WTC11 (cell line): ENCODE results near the gene ZNF385A. TPM values are rescaled to one million over a fixed set of nuclear protein-coding genes. Genes with fewer than 3 reads are reported as not detected.

Source experiments
- ATAC-seq: fragments of 200-7000 bp; cut with Tn5 transposase; 2 replicates; pipeline ENCODE4 v1.10.0; 2021; ENCODE audit warnings: mild to moderate bottlenecking, moderate library complexity
- CTCF ChIA-PET: fragments of 300-600 bp; sonication (Branson Sonifier 250); formaldehyde crosslinking; loops from one replicate; lab custom pipeline; 2021; ENCODE audit warnings: antibody characterized with exemption; lab: Charles Lee
- POLR2A ChIA-PET: fragments of 350-600 bp; sonication (Branson Sonifier 250); formaldehyde crosslinking; loops from one replicate; lab custom pipeline; 2021; ENCODE audit warnings: antibody characterized with exemption; lab: Charles Lee
- DNase-seq: peaks from one replicate; pipeline ENCODE4 v3.0.0; 2021; ENCODE audit warnings: low spot score
- H3K27ac Mint-ChIP-seq: 2 replicates; pipeline ENCODE4 v1.8.0; 2021; ENCODE audit warnings: mixed read lengths
- H3K27me3 Mint-ChIP-seq: 2 replicates; pipeline ENCODE4 v1.8.0; 2021; ENCODE audit warnings: low read depth, mild to moderate bottlenecking, moderate library complexity, mixed read lengths
- H3K36me3 Mint-ChIP-seq: 2 replicates; pipeline ENCODE4 v1.8.0; 2021; ENCODE audit warnings: mixed read lengths
- H3K4me1 Mint-ChIP-seq: 2 replicates; pipeline ENCODE4 v1.8.0; 2022; ENCODE audit warnings: mixed read lengths
- H3K4me3 Mint-ChIP-seq: 2 replicates; pipeline ENCODE4 v1.8.0; 2021; ENCODE audit warnings: mild to moderate bottlenecking, moderate library complexity, mixed read lengths
- H3K9me3 Mint-ChIP-seq: 2 replicates; pipeline ENCODE4 v1.8.0; 2021; ENCODE audit warnings: mixed read lengths
- AFF4 ChIP-seq: sonication (generic); formaldehyde crosslinking; IDR thresholded peaks from 2 replicates; pipeline ENCODE4 v1.8.1; 2023; ENCODE audit warnings: mild to moderate bottlenecking, missing genetic modification reagents, borderline replicate concordance
- ATF6 ChIP-seq: sonication (generic); formaldehyde crosslinking; IDR thresholded peaks from 2 replicates; pipeline ENCODE4 v1.8.1; 2023; ENCODE audit warnings: mild to moderate bottlenecking, missing genetic modification reagents
- CDX4 ChIP-seq: fragments of 250-450 bp; sonication (Bioruptor Pico); IDR thresholded peaks from 2 replicates; pipeline ENCODE4 v1.9.0; 2021; ENCODE audit warnings: moderate library complexity, mild to moderate bottlenecking, inconsistent platforms, borderline replicate concordance
- CREB1 ChIP-seq: sonication (generic); formaldehyde crosslinking; IDR thresholded peaks from 2 replicates; pipeline ENCODE4 v1.8.0; 2023; ENCODE audit warnings: mild to moderate bottlenecking, missing genetic modification reagents
- ESRRA ChIP-seq: sonication (generic); formaldehyde crosslinking; IDR thresholded peaks from 2 replicates; pipeline ENCODE4 v1.8.1; 2022; ENCODE audit warnings: mild to moderate bottlenecking, missing genetic modification reagents, borderline replicate concordance
- IRF2 ChIP-seq: sonication (generic); formaldehyde crosslinking; IDR thresholded peaks from 2 replicates; pipeline ENCODE4 v1.8.0; 2022; ENCODE audit warnings: low read depth, missing genetic modification reagents, borderline replicate concordance
- MAX ChIP-seq: sonication (generic); formaldehyde crosslinking; IDR thresholded peaks from 2 replicates; pipeline ENCODE4 v1.8.0; 2022; ENCODE audit warnings: mild to moderate bottlenecking, missing genetic modification reagents
- NFATC4 ChIP-seq: fragments of 250-450 bp; sonication (Bioruptor Pico); IDR thresholded peaks from 2 replicates; pipeline ENCODE4 v1.9.0; 2021; ENCODE audit warnings: mild to moderate bottlenecking
- NR1H2 ChIP-seq: sonication (generic); formaldehyde crosslinking; IDR thresholded peaks from 2 replicates; pipeline ENCODE4 v1.9.0; 2021; ENCODE audit warnings: mild to moderate bottlenecking, moderate library complexity, missing genetic modification reagents
- SOX15 ChIP-seq: fragments of 250-450 bp; sonication (Bioruptor Pico); IDR thresholded peaks from 2 replicates; pipeline ENCODE4 v1.9.0; 2021; ENCODE audit warnings: mild to moderate bottlenecking
- TP53 ChIP-seq: sonication (generic); formaldehyde crosslinking; IDR thresholded peaks from 2 replicates; pipeline ENCODE4 v1.8.1; 2023; ENCODE audit warnings: mild to moderate bottlenecking, missing genetic modification reagents
- ZBTB21 ChIP-seq: sonication (generic); formaldehyde crosslinking; IDR thresholded peaks from 2 replicates; pipeline ENCODE4 v1.8.1; 2023; ENCODE audit warnings: mild to moderate bottlenecking, missing genetic modification reagents, borderline replicate concordance
- ZNF121 ChIP-seq: sonication (generic); formaldehyde crosslinking; IDR thresholded peaks from 2 replicates; pipeline ENCODE4 v1.8.0; 2023; ENCODE audit warnings: missing genetic modification reagents
- ZNF416 ChIP-seq: fragments of 250-450 bp; sonication (Bioruptor Pico); IDR thresholded peaks from 2 replicates; pipeline ENCODE4 v1.9.0; 2021; ENCODE audit warnings: mild to moderate bottlenecking, inconsistent platforms
- ZNF512 ChIP-seq: sonication (generic); formaldehyde crosslinking; IDR thresholded peaks from 2 replicates; pipeline ENCODE4 v1.8.1; 2022; ENCODE audit warnings: missing genetic modification reagents, borderline replicate concordance
- total RNA-seq: library from RNA; stranded (reverse); gene quantifications from 3 replicates; pipeline ENCODE4 v1.2.3, GENCODE V29; 2021
- TF ChIP-seq, protein P1 (sequence below): fragments of 250-450 bp; sonication (Bioruptor Pico); conservative IDR thresholded peaks from 2 replicates; pipeline ENCODE4 v1.9.0; 2021; ENCODE audit warnings: mild to moderate bottlenecking
- TF ChIP-seq, protein P2 (sequence below): sonication (generic); formaldehyde crosslinking; IDR thresholded peaks from 2 replicates; pipeline ENCODE4 v1.8.1; 2022; ENCODE audit warnings: low read depth, mild to moderate bottlenecking, moderate library complexity, missing genetic modification reagents, borderline replicate concordance

Gene ZNF385A
- total RNA-seq, 1 experiment from 2014 or later: 23.5 TPM

GRCh38 chr12:54337854-54338650 is 46.5 kb downstream of the ZNF385A start (continued):
- no peak for TF ChIP-seq AFF4
- no peak for TF ChIP-seq ATF6 (CRISPR knock-in tag)
- no peak for TF ChIP-seq ESRRA

GRCh38 chr12:54337280-54337842 is 47.2 kb downstream of the ZNF385A start:
- Mint-ChIP-seq H3K36me3 (peaks cover 21% of the 10 kb centered on the region), H3K4me3 (no peak overlapping the region), H3K27ac (no peak overlapping the region), H3K27me3 (no peaks in the 10 kb centered on the region), H3K4me1 (peaks cover 5% of the 10 kb centered on the region), H3K9me3 (no peaks in the 10 kb centered on the region)
- ChIA-PET POLR2A (interaction anchor here (1.0 to 1.3 kb wide), 4 partner anchors 12 to 58 kb away, joined by 4 to 7 read pairs (median 4); partner anchors contain the start of genes CBX5 and COPZ1), CTCF (interaction anchor here (0.9 to 7.7 kb wide), 16 partner anchors 11 to 122 kb away, joined by 3 to 200 read pairs (median 14); partner anchors contain the start of genes COPZ1 and NFE2)
- ATAC-seq (no peak), DNase-seq (no peak)
- no peak for TF ChIP-seq ZBTB21 (CRISPR knock-in tag)
- TF ChIP-seq CDX4 (CRISPR knock-in tag): no peak
- no peak for TF ChIP-seq ZNF512 (CRISPR knock-in tag)
- TF ChIP-seq, protein P1, sequence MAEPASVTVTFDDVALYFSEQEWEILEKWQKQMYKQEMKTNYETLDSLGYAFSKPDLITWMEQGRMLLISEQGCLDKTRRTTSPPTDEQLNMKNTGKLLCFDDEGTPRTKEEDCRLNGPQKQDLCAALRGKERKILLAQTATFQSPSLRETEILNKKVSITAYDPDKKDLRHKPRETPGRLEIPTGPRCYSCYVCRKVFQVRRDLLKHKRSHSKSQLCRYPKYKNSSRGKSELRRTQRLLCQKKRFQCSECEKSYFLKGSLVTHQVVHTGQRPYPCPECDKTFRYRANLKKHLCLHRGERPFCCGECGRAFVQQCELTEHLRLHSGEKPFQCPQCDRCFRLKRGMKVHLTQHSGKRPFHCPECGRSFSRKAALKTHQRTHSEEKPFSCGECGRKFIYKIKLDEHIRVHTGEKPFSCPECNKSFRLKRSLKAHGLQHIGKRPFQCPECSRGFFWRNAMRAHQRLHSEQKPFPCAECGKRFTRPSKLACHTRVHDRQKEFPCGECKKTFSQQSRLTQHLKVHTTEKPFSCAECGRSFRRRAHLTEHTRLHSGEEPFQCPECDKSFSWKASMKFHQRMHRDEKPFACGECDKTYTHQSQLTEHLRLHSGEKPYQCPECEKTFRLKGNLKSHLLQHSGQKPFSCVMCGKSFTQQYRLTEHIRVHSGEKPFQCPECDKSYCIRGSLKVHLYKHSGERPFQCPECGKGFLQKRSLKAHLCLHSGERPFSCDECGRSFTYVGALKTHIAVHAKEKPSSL (CRISPR knock-in tag): no peak
- no peak for TF ChIP-seq SOX15 (CRISPR knock-in tag)
- TF ChIP-seq IRF2 (CRISPR knock-in tag): no peak
- no peak for TF ChIP-seq TP53 (CRISPR knock-in tag)
- no peak for TF ChIP-seq ZNF121 (CRISPR knock-in tag)
- no peak for TF ChIP-seq CREB1 (CRISPR knock-in tag)
- no peak for TF ChIP-seq MAX (CRISPR knock-in tag)
- TF ChIP-seq NR1H2 (CRISPR knock-in tag): no peak
- no peak for TF ChIP-seq ZNF416 (CRISPR knock-in tag)
- TF ChIP-seq NFATC4 (CRISPR knock-in tag): no peak
- TF ChIP-seq, protein P2, sequence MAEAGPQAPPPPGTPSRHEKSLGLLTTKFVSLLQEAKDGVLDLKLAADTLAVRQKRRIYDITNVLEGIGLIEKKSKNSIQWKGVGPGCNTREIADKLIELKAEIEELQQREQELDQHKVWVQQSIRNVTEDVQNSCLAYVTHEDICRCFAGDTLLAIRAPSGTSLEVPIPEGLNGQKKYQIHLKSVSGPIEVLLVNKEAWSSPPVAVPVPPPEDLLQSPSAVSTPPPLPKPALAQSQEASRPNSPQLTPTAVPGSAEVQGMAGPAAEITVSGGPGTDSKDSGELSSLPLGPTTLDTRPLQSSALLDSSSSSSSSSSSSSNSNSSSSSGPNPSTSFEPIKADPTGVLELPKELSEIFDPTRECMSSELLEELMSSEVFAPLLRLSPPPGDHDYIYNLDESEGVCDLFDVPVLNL: no peak
